Suprapubic skin (tissue), 4 donors: Measurements from ENCODE around the gene CCDC124. TPM values are rescaled to one million over a fixed set of nuclear protein-coding genes. Genes with fewer than 3 reads are reported as not detected.

ENCODE experiments used
- DNase-seq, 2 donors: peaks; one replicate each; pipeline ENCODE4 v3.0.0-alpha.2; 2019; ENCODE audit warnings: low spot score in 2 of 2
- H3K27ac ChIP-seq: fragments of 200-600 bp; sonication (generic); one replicate; pipeline ENCODE4 v1.5.1; 2019
- H3K27me3 ChIP-seq: fragments of 200-600 bp; sonication (generic); one replicate; pipeline ENCODE4 v1.5.1; 2019
- H3K36me3 ChIP-seq: fragments of 200-600 bp; sonication (generic); one replicate; pipeline ENCODE4 v1.5.1; 2019
- H3K4me1 ChIP-seq: fragments of 200-600 bp; sonication (generic); one replicate; pipeline ENCODE4 v1.5.1; 2019
- H3K4me3 ChIP-seq: fragments of 200-600 bp; sonication (generic); one replicate; pipeline ENCODE4 v1.5.1; 2019; ENCODE audit warnings: mild to moderate bottlenecking
- H3K9me3 ChIP-seq: fragments of 200-600 bp; sonication (generic); one replicate; pipeline ENCODE4 v1.5.1; 2019
- CTCF ChIP-seq, 2 donors: fragments of 200-600 bp in 1 of 2; fragments of 450-650 bp in 1 of 2; sonication (generic) in 1 of 2; IDR thresholded peaks; one replicate each; pipeline ENCODE4 v1.5.1; 2016 to 2019; ENCODE audit warnings: antibody characterized with exemption in 2 of 2, mild to moderate bottlenecking in 1 of 2, moderate library complexity in 1 of 2
- EP300 ChIP-seq: sonication (generic); formaldehyde crosslinking; IDR thresholded peaks from one replicate; pipeline ENCODE4 v1.6.1; 2017; ENCODE audit warnings: antibody characterized with exemption
- POLR2A ChIP-seq, 2 donors: fragments of 450-650 bp; IDR thresholded peaks; one replicate each; pipeline ENCODE4 v1.6.1; 2017; ENCODE audit warnings: antibody characterized with exemption in 2 of 2, mild to moderate bottlenecking in 2 of 2, moderate library complexity in 2 of 2
- POLR2AphosphoS5 ChIP-seq, 3 donors: sonication (generic); formaldehyde crosslinking; IDR thresholded peaks; one replicate each; pipeline ENCODE4 v1.6.1; 2017; ENCODE audit warnings: antibody characterized with exemption in 3 of 3
- WGBS: methylation state at CpG from one replicate; pipeline ENCODE4 v1.1.5; 2018; 5-methylcytosine and 5-hydroxymethylcytosine counted together
- total RNA-seq, 4 donors: library from RNA; depleted of rRNA; stranded (reverse); fragments of >200 nt; gene quantifications; one replicate each; pipeline ENCODE4 v1.1.0, GENCODE V29; 2016

The CCDC124 gene
- total RNA-seq, 4 donors from 2014 or later, result 24.3 to 42.7 (median 33.1) TPM

DNA sequence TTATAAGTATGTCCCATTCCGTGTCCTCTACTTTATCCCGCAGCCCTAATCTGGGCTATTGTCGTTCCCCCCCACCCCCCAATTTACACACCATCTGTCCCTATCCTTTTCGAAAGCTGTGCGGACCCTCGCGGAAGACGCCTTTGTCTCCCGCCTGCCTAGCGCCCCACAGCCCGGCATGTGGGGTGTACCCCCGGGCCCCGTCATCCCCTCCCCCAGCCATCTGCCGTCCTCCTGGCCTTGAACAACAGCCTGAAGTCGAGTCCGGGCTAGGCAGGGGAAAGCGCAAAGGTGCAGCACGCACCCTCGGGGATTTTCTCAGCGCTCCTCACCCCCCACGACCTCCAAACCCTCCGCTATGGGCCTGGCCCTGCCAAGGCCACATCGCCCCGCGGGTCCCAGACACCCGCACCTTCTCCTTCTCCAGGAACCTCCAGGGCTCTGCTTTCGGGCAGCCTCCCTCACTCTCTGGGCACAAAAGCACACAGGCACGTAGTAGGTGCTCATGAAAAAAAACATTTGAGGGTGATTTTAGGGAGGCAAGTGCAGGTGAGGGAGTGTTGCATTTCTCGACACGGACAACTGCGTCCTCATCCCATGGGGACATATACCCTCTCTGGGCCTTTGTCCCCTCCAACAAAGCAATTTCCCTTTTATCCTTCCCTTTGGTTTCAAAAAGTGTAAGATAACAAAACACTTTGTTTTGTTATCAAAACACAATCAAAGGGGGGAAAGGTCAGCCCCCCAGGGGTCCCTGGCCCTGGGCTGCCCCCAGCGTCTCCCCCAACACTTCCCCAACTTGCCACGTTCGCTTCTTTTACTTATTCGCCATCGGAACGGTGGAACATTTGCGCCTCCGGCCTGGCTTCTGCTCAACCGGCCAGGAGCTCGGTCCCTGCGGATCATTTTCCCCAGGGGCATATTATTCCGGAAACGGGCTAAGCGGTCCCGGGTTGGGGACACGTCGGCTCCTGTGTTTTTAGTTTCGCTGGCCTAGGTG is 16.4 kb downstream of the CCDC124 start:
- TF ChIP-seq POLR2A (IDR thresholded peaks at IDR 0.05), result no peak
- 14% methylated on average over 44 of the region's 49 CpGs for WGBS
- Histone ChIP-seq H3K36me3 (no peaks in the 10 kb centered on the region), H3K27ac (no peak overlapping the region), H3K9me3 (no peaks in the 10 kb centered on the region), H3K4me3 (peak overlapping the region; percentile 75), H3K4me1 (peaks cover 60% of the 10 kb centered on the region), H3K27me3 (peaks cover 57% of the 10 kb centered on the region)
- no peak for DNase-seq

DNA sequence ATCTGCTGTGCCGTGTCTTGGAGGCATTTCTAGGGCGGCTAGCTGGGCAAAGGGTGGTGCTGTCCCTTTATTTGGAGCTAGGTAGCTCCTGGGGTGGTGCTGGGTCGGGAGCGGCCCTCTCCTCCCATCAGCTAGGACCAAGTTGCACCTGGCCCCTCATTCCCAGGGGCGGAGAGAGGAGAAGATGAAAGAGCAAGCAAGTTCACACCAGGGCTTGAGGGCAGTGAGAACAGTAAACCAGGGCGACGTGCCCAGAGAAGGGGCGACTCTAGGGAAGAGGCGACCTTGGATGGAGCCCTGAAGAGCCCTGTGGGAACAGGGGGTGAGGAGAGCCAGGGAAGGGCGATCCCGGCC is 17.1 kb downstream of the CCDC124 start:
- DNase-seq, result no peak
- H3K27me3 ChIP-seq, result peaks cover 65% of the 10 kb centered on the region
- no peak for TF ChIP-seq EP300
- no peak for TF ChIP-seq POLR2AphosphoS5 (IDR thresholded peaks at IDR 0.05)
- no peak for TF ChIP-seq POLR2A (IDR thresholded peaks at IDR 0.05)
- 7% methylated on average over 7 of the region's 11 CpGs for WGBS
- no peaks in the 10 kb centered on the region for H3K36me3 ChIP-seq
- no peaks in the 10 kb centered on the region for H3K9me3 ChIP-seq
- no peak overlapping the region for H3K4me3 ChIP-seq
- H3K4me1 ChIP-seq, result peaks cover 53% of the 10 kb centered on the region
- H3K27ac ChIP-seq, result no peak overlapping the region

GRCh38 chr19:17950310-17951156 is 17.7 kb downstream of the CCDC124 start:
- Histone ChIP-seq H3K4me1 (peaks cover 52% of the 10 kb centered on the region), H3K27ac (no peak overlapping the region), H3K9me3 (no peaks in the 10 kb centered on the region), H3K27me3 (peaks cover 65% of the 10 kb centered on the region), H3K4me3 (no peak overlapping the region), H3K36me3 (no peaks in the 10 kb centered on the region)
- WGBS, result 2% methylated on average over 48 of the region's 48 CpGs
- DNase-seq, result no peak
- no peak for TF ChIP-seq POLR2AphosphoS5 (IDR thresholded peaks at IDR 0.05)
- TF ChIP-seq CTCF (IDR thresholded peaks at IDR 0.05), result no peak
- no peak for TF ChIP-seq EP300
- no peak for TF ChIP-seq POLR2A (IDR thresholded peaks at IDR 0.05)

DNA sequence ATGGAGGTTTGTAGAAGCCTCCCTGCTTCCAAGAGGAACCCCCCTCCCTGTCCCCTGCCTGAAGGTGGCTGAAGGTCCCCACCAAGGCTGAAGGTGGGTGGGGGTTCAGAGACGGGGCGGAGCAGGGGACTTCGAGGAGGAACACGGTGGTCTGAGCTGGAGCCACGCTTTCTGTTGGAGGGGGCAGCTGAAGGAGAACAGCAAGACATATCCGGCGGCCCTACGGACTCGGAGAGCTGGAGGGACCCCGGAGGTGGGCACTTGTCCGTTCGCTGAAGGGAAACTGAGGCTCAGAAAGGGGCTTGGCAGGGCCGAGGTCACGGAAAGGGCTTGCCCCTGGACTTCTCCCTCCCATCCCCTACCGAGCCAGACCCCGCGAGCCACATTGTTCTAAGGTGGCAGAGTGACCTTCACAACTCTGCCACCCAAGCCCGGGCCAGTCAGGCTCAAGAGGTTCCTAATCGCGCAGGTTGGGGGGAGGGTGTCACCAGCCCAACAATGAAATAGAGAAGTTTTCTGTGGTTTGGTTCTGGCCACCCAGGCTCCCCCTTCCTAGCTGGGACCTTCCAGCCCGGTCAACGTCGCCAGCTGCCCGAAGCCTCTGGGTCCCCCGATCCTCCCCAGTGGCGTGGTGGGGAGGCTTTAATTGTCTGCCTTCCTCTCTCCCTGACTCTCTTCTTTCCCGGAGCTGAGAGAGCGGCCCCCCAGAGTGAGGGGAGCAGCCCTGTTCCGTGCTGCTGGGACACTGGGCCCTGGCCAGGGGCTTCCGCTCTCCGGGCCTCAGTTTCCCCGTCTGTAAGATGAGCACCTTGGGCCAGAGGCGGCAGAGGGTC is 18.6 kb downstream of the CCDC124 start:
- WGBS, result 2% methylated on average over 16 of the region's 33 CpGs
- TF ChIP-seq EP300 (no peak), POLR2AphosphoS5 (IDR thresholded peaks at IDR 0.05) (no peak), CTCF (IDR thresholded peaks at IDR 0.05) (no peak), POLR2A (IDR thresholded peaks at IDR 0.05) (no peak)
- no peaks in the 10 kb centered on the region for H3K9me3 ChIP-seq
- peaks cover 52% of the 10 kb centered on the region for H3K4me1 ChIP-seq
- peak overlapping the region; percentile 28 for H3K4me3 ChIP-seq
- no peak for DNase-seq
- no peaks in the 10 kb centered on the region for H3K36me3 ChIP-seq
- H3K27ac ChIP-seq, result no peak overlapping the region
- peaks cover 72% of the 10 kb centered on the region for H3K27me3 ChIP-seq

DNA sequence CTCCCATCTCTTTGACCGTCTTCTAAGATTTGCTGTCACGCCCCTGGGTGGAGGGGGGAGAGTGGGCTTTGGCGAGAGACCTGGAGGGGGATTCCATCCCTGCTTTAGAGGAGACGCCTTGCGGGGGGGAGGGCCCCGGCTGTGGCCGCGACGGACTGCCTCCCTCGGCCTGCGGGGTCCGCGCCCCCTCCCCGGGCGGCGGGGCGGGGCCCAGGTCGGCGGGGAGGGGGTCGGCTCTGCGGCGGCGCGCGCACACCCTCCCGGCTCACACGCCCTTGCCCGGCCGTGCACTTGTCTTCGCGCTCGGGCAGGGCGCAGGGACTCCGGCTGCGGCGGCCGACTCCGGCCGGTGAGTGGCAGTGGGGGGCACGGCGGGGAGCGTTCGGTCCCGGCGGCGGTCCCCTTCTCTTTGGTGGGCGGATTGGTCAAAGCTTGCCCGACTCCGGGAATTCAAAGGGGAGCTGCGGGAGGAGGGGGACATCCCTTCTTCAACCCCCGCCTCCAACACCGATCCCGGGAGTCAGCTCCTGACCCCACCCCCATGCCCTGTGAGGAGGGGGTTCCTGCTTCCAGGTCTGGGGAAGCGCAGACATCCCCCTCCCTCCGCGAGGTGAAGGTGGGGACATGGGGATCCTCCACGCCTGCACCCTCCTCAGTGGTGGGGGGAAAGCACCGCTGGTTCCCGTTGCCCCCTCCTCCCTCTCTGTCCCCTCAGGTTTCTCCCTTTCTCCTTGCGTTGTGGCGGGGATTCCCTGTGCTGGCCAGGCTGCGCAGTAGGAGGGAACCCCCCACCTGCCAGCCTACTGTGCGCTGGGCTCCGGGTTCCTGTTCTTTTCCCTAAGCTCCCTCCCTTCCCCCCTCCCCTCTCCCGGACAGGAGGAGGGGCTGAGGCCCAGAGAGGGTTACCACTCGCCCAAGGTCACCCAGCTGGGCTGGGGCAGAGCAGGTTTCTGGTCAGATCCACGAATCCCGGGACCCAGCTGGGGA is 19.5 kb downstream of the CCDC124 start:
- WGBS, result 3% methylated on average over 12 of the region's 68 CpGs
- Histone ChIP-seq H3K4me3 (peak overlapping the region; percentile 28), H3K36me3 (no peaks in the 10 kb centered on the region), H3K27me3 (peaks cover 81% of the 10 kb centered on the region), H3K4me1 (peaks cover 48% of the 10 kb centered on the region), H3K9me3 (no peaks in the 10 kb centered on the region), H3K27ac (no peak overlapping the region)
- TF ChIP-seq POLR2AphosphoS5 (IDR thresholded peaks at IDR 0.05) (no peak), POLR2A (IDR thresholded peaks at IDR 0.05) (no peak), EP300 (no peak), CTCF (IDR thresholded peaks at IDR 0.05) (no peak)
- no peak for DNase-seq
